ENCODE data around the gene KRT4. TPM values are rescaled to one million over a fixed set of nuclear protein-coding genes. Genes with fewer than 3 reads are reported as not detected.

Gene KRT4
- total and polyA plus RNA-seq, 12 donors, result 2.5 TPM; not detected in 11

DNA sequence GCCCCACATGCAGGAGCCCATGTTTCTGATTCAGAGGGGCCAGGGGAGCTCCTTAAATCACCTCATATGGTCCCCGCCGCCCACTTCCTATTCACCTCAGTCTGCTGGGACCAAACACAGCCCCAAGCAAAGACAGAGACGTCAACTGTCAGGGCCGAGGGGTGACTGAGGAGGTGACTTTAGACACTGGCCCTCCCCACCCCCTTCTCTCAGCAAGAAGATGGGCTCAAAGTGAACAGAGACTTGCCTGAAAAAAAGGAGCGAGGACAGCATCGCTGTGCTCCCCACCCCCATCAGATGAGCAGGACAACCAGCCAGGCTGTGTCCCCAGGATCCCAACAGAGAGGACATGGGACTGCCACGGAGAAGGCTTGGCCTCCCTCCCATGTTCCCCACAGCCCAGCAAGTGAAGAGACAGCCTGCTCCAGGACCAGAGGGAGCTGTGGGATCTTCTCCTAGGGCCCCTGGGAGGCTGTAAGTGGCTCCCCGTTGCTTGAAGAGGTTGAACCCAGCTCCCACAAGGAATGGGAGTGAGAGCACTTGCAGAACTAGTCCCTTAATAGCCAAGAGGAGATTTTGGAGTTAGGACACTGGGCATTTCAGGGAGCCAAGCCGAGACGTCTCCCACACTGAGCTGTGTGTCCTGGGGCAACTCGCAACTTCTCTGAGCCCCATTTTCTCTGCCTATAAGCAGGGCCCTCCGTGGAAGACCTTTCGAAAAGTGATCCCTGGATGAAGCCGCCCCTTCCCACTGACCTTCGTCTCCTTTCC is 21.5 kb upstream of the KRT4 start:
- no peak for TF ChIP-seq CTCF (IDR thresholded peaks at IDR 0.05)
- H3K27ac ChIP-seq, result no peak overlapping the region
- no peaks in the 10 kb centered on the region for H3K9me3 ChIP-seq
- peaks cover 0 to 77% (median 41%) of the 10 kb centered on the region in 7 donors for H3K27me3 ChIP-seq
- peaks cover 0 to 3% (median 0%) of the 10 kb centered on the region in 9 donors for H3K4me1 ChIP-seq
- DNase-seq (no peak), ATAC-seq (no peak)
- intact Hi-C loops (cut with DNase I), result no loop called here
- H3K4me3 ChIP-seq, result no peak overlapping the region
- WGBS, 2 donors, result 77 to 78% methylated on average over 15 of the region's 15 CpGs
- H3K36me3 ChIP-seq, result no peaks in the 10 kb centered on the region

- ATAC-seq, result no peak
- WGBS, 2 donors, result 62 to 71% methylated on average over 4 of the region's 4 CpGs
- Histone ChIP-seq H3K4me3 (no peak overlapping the region), H3K4me1 (peaks cover 0 to 3% (median 0%) of the 10 kb centered on the region in 9 donors), H3K27ac (no peak overlapping the region), H3K36me3 (no peaks in the 10 kb centered on the region), H3K27me3 (peaks cover 0 to 75% (median 38%) of the 10 kb centered on the region in 7 donors), H3K9me3 (no peaks in the 10 kb centered on the region)
- TF ChIP-seq CTCF (IDR thresholded peaks at IDR 0.05), result no peak
- intact Hi-C loops (cut with DNase I), result no loop called here
- DNase-seq, result no peak
Measured at GRCh38 chr12:52834727-52835001, 20.7 kb upstream of the KRT4 start.

GRCh38 chr12:52833922-52834726 is 20.2 kb upstream of the KRT4 start, which contains the start of gene KRT79:
Gene KRT79 (minus strand): TSS chr12:52834311. CDS start chr12:52834260, 51 bp downstream.
- ATAC-seq, result no peak
- Histone ChIP-seq H3K36me3 (no peaks in the 10 kb centered on the region), H3K4me3 (no peak within 1 kb of the TSS), H3K9me3 (no peaks in the 10 kb centered on the region), H3K27me3 (peaks cover 0 to 71% (median 33%) of the 10 kb centered on the region in 7 donors), H3K27ac (no peak within 1 kb of the TSS), H3K4me1 (peaks cover 0 to 3% (median 0%) of the 10 kb centered on the region in 9 donors)
- 86 to 89% methylated on average over 21 to 22 of the region's 22 CpGs for WGBS, 2 donors
- intact Hi-C loops (cut with DNase I), result no loop called here
- DNase-seq, result no peak
- no peak for TF ChIP-seq CTCF (IDR thresholded peaks at IDR 0.05)

DNA sequence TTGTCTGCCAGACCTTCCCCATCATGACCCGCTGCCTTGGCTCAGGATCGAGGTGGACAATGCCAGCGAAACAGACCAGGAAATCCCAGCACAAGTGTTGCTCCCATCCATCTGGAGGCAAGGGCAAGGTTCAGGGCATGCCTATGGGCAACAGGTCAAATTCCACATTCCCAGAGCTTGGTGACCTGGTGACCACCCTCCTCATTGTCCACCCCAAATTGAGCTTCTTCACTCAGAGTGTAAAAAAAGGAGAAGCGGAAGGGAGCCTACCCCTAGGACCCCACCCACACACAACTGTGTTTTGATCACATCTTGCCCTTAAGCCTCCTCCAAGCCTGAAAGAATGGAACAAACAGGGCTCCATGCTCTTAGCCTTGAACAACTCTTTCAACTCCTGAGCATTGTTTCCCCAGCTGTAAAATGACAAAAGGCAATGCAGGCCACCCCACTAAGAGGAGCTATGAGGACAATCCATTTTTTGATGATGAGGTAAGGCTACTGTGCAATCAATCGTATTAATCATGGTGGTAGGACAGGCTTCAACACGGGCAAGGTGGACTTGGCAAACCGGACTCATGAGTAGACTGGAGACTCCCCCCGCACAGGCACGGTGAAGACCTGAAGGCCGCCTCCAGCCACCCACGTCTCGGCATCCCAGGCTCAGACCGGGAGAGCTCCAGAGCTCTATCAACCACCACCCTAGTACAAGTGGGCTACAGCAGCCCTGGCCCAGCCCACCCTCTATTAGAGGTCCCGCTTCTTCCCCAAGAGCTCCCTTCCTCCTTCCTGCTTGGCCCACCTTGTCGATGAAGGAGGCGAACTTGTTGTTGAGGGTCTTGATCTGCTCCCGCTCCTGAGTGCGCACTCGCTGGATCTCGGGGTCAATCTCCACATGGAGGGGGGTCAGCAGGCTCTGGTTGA is 19.3 kb upstream of the KRT4 start:
- intact Hi-C loops (cut with DNase I), result no loop called here
- WGBS, 2 donors, result 88 to 92% methylated on average over 20 of the region's 20 CpGs
- peaks cover 0 to 3% (median 0%) of the 10 kb centered on the region in 9 donors for H3K4me1 ChIP-seq

More for the DNA sequence above, 19.3 kb upstream of the KRT4 start:
- Histone ChIP-seq H3K27ac (no peak overlapping the region), H3K9me3 (no peaks in the 10 kb centered on the region), H3K27me3 (peaks cover 0 to 62% (median 24%) of the 10 kb centered on the region in 7 donors), H3K4me3 (no peak overlapping the region), H3K36me3 (no peaks in the 10 kb centered on the region)
- ATAC-seq (no peak), DNase-seq (no peak)
- no peak for TF ChIP-seq CTCF (IDR thresholded peaks at IDR 0.05)

Measured in heart right ventricle (tissue), 16 donors.